ENCODE results near the gene TBC1D22A. TPM values are rescaled to one million over a fixed set of nuclear protein-coding genes. Genes with fewer than 3 reads are reported as not detected.

TBC1D22A gene
- total and polyA plus RNA-seq, 2 experiments from 2014 or later, result 9.6 to 13.3 TPM

DNA sequence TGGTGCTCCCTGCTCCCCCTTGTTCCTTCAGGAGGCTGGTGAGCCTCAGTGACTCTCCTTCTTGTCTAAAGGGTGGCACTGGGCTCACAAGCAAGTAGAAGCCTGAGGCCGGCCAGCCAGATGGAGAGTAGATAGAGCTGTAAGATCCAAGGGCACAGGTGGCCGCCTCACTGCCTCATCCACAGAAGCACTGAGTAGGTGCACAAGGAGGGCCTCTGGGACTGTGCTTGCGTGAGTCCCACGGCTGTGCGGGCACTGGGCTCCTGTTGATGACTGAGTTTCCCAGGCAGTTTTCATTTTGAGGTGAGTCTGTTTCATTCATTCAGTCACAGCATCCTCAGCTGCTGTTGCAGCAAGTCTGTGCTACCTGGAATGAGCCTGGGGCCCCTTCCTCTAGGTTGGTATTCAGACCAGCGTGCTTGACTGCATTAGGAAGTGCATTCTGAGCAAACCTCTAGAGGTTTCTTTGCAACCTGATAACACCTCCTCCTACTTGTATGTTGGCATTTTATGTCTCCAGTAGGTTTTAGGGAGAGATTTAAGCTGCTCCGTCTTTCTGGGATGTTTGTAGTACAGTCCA lies 184.0 kb downstream of the TBC1D22A start:
- H3K4me1 Mint-ChIP-seq, result peaks cover 28% of the 10 kb centered on the region

More for the DNA sequence above, 184.0 kb downstream of the TBC1D22A start:
- Mint-ChIP-seq H3K27ac (no peak overlapping the region; the same call in 1 of the 2 replicates), H3K27me3 (ENCODE audit: insufficient read depth, low read depth, poor library complexity) (peaks cover 6% of the 10 kb centered on the region), H3K4me3 (no peak overlapping the region), H3K9me3 (no peaks in the 10 kb centered on the region), H3K36me3 (ENCODE audit: low read depth) (peaks cover 3% of the 10 kb centered on the region; the same call in 1 of the 3 replicates)
- Histone ChIP-seq H3K4me1 (ENCODE audit: insufficient read depth) (peaks cover 10% of the 10 kb centered on the region), H3K27ac (ENCODE audit: low read depth) (no peak overlapping the region), H3K4me3 (no peak overlapping the region), H3K27me3 (ENCODE audit: insufficient read depth) (no peaks in the 10 kb centered on the region), H3K9me2 (ENCODE audit: insufficient read depth) (no peaks in the 10 kb centered on the region), H3K4me2 (no peak overlapping the region), H3F3A (replicated peaks; ENCODE audit: low read depth) (no peaks in the 10 kb centered on the region), H2AFZ (no peak overlapping the region), H3K36me3 (ENCODE audit: insufficient read depth) (no peaks in the 10 kb centered on the region; the same call in 1 of the 2 replicates), H3K79me2 (replicated peaks; ENCODE audit: insufficient read depth) (peaks cover 5% of the 10 kb centered on the region; the same call in 1 of the 2 replicates), H4K20me1 (replicated peaks; ENCODE audit: insufficient read depth) (0 out of 2 replicates have a peak, but pooled peaks cover 4% of the 10 kb centered on the region)
- no peak for ATAC-seq
- TF ChIP-seq, protein P1, sequence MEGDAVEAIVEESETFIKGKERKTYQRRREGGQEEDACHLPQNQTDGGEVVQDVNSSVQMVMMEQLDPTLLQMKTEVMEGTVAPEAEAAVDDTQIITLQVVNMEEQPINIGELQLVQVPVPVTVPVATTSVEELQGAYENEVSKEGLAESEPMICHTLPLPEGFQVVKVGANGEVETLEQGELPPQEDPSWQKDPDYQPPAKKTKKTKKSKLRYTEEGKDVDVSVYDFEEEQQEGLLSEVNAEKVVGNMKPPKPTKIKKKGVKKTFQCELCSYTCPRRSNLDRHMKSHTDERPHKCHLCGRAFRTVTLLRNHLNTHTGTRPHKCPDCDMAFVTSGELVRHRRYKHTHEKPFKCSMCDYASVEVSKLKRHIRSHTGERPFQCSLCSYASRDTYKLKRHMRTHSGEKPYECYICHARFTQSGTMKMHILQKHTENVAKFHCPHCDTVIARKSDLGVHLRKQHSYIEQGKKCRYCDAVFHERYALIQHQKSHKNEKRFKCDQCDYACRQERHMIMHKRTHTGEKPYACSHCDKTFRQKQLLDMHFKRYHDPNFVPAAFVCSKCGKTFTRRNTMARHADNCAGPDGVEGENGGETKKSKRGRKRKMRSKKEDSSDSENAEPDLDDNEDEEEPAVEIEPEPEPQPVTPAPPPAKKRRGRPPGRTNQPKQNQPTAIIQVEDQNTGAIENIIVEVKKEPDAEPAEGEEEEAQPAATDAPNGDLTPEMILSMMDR (conservative IDR thresholded peaks at IDR 0.05; ENCODE audit: low read depth in 2 of 2), result no peak
- TF ChIP-seq ZNF331 (CRISPR knock-in tag; IDR thresholded peaks at IDR 0.05; ENCODE audit: low read depth) (no peak), EZH2 (IDR thresholded peaks at IDR 0.05; ENCODE audit: low read depth, unreplicated experiment) (no peak), ZNF114 (CRISPR knock-in tag; IDR thresholded peaks at IDR 0.05) (no peak), JUNB (IDR thresholded peaks at IDR 0.05; ENCODE audit: unreplicated experiment) (no peak), POLR2AphosphoS5 (IDR thresholded peaks at IDR 0.05; ENCODE audit: low read depth) (no peak), EZH2phosphoT487 (IDR thresholded peaks at IDR 0.05; ENCODE audit: unreplicated experiment) (no peak), STAT1 (IDR thresholded peaks at IDR 0.05; ENCODE audit: unreplicated experiment) (no peak)
- TF ChIP-seq, protein P2, sequence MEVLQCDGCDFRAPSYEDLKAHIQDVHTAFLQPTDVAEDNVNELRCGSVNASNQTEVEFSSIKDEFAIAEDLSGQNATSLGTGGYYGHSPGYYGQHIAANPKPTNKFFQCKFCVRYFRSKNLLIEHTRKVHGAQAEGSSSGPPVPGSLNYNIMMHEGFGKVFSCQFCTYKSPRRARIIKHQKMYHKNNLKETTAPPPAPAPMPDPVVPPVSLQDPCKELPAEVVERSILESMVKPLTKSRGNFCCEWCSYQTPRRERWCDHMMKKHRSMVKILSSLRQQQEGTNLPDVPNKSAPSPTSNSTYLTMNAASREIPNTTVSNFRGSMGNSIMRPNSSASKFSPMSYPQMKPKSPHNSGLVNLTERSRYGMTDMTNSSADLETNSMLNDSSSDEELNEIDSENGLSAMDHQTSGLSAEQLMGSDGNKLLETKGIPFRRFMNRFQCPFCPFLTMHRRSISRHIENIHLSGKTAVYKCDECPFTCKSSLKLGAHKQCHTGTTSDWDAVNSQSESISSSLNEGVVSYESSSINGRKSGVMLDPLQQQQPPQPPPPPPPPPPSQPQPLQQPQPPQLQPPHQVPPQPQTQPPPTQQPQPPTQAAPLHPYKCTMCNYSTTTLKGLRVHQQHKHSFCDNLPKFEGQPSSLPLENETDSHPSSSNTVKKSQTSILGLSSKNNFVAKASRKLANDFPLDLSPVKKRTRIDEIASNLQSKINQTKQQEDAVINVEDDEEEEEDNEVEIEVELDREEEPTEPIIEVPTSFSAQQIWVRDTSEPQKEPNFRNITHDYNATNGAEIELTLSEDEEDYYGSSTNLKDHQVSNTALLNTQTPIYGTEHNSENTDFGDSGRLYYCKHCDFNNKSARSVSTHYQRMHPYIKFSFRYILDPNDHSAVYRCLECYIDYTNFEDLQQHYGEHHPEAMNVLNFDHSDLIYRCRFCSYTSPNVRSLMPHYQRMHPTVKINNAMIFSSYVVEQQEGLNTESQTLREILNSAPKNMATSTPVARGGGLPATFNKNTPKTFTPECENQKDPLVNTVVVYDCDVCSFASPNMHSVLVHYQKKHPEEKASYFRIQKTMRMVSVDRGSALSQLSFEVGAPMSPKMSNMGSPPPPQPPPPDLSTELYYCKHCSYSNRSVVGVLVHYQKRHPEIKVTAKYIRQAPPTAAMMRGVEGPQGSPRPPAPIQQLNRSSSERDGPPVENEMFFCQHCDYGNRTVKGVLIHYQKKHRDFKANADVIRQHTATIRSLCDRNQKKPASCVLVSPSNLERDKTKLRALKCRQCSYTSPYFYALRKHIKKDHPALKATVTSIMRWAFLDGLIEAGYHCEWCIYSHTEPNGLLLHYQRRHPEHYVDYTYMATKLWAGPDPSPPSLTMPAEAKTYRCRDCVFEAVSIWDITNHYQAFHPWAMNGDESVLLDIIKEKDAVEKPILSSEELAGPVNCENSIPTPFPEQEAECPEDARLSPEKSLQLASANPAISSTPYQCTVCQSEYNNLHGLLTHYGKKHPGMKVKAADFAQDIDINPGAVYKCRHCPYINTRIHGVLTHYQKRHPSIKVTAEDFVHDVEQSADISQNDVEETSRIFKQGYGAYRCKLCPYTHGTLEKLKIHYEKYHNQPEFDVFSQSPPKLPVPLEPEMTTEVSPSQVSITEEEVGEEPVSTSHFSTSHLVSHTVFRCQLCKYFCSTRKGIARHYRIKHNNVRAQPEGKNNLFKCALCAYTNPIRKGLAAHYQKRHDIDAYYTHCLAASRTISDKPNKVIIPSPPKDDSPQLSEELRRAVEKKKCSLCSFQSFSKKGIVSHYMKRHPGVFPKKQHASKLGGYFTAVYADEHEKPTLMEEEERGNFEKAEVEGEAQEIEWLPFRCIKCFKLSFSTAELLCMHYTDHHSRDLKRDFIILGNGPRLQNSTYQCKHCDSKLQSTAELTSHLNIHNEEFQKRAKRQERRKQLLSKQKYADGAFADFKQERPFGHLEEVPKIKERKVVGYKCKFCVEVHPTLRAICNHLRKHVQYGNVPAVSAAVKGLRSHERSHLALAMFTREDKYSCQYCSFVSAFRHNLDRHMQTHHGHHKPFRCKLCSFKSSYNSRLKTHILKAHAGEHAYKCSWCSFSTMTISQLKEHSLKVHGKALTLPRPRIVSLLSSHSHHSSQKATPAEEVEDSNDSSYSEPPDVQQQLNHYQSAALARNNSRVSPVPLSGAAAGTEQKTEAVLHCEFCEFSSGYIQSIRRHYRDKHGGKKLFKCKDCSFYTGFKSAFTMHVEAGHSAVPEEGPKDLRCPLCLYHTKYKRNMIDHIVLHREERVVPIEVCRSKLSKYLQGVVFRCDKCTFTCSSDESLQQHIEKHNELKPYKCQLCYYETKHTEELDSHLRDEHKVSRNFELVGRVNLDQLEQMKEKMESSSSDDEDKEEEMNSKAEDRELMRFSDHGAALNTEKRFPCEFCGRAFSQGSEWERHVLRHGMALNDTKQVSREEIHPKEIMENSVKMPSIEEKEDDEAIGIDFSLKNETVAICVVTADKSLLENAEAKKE (CRISPR knock-in tag; IDR thresholded peaks at IDR 0.05), result no peak
- TF ChIP-seq, protein P3, sequence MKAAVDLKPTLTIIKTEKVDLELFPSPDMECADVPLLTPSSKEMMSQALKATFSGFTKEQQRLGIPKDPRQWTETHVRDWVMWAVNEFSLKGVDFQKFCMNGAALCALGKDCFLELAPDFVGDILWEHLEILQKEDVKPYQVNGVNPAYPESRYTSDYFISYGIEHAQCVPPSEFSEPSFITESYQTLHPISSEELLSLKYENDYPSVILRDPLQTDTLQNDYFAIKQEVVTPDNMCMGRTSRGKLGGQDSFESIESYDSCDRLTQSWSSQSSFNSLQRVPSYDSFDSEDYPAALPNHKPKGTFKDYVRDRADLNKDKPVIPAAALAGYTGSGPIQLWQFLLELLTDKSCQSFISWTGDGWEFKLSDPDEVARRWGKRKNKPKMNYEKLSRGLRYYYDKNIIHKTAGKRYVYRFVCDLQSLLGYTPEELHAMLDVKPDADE (IDR thresholded peaks at IDR 0.05), result no peak
- TF ChIP-seq, protein P4, sequence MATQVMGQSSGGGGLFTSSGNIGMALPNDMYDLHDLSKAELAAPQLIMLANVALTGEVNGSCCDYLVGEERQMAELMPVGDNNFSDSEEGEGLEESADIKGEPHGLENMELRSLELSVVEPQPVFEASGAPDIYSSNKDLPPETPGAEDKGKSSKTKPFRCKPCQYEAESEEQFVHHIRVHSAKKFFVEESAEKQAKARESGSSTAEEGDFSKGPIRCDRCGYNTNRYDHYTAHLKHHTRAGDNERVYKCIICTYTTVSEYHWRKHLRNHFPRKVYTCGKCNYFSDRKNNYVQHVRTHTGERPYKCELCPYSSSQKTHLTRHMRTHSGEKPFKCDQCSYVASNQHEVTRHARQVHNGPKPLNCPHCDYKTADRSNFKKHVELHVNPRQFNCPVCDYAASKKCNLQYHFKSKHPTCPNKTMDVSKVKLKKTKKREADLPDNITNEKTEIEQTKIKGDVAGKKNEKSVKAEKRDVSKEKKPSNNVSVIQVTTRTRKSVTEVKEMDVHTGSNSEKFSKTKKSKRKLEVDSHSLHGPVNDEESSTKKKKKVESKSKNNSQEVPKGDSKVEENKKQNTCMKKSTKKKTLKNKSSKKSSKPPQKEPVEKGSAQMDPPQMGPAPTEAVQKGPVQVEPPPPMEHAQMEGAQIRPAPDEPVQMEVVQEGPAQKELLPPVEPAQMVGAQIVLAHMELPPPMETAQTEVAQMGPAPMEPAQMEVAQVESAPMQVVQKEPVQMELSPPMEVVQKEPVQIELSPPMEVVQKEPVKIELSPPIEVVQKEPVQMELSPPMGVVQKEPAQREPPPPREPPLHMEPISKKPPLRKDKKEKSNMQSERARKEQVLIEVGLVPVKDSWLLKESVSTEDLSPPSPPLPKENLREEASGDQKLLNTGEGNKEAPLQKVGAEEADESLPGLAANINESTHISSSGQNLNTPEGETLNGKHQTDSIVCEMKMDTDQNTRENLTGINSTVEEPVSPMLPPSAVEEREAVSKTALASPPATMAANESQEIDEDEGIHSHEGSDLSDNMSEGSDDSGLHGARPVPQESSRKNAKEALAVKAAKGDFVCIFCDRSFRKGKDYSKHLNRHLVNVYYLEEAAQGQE (IDR thresholded peaks at IDR 0.05; ENCODE audit: unreplicated experiment), result no peak
- DNase-seq (ENCODE audit: low spot score), result no peak
